IMR-90 (cell line): Measurements from ENCODE around the gene AMIGO2. TPM values are rescaled to one million over a fixed set of nuclear protein-coding genes. Genes with fewer than 3 reads are reported as not detected.
"Not testable (repeated sequence)": the region's sequence is repeated elsewhere in the genome, so short reads cannot be mapped to it uniquely, and the experiment has no call there.

ENCODE experiments used
- ATAC-seq: fragments of 200-7000 bp; cut with Tn5 transposase; 2 replicates; pipeline ENCODE4 v1.9.1; 2020; ENCODE audit warnings: low read depth, mild to moderate bottlenecking, moderate library complexity
- BruUV-seq: library from RNA; stranded (reverse); fragments of 400-500 nt; replicated peaks from 2 replicates; lab custom pipeline; 2021; lab: Mats Ljungman, UMichigan
- CTCF ChIA-PET: fragments of 300-600 bp; formaldehyde crosslinking; extraction: SDS; loops from one replicate; lab custom pipeline; 2021; ENCODE audit warnings: antibody characterized with exemption; lab: Yijun Ruan, JAX
- POLR2A ChIA-PET: fragments of 300-600 bp; sonication (Branson Sonifier 250); formaldehyde crosslinking; loops from one replicate; lab custom pipeline; 2022; ENCODE audit warnings: antibody characterized with exemption; ENCODE audit not compliant: unreplicated experiment; lab: Charles Lee
- DNase-seq: peaks from one replicate; pipeline ENCODE4 v3.0.0; 2013
- H2AFZ ChIP-seq: replicated peaks from 2 replicates; pipeline ENCODE3; 2013; ENCODE audit warnings: low read length, mild to moderate bottlenecking; ENCODE audit not compliant: poor library complexity
- H2AK5ac ChIP-seq: 2 replicates; pipeline ENCODE4 v1.6.1; 2013; ENCODE audit warnings: low read depth, low read length, inconsistent platforms
- H2AK9ac ChIP-seq: replicated peaks from 2 replicates; pipeline ENCODE3; 2013; ENCODE audit warnings: mild to moderate bottlenecking, low read depth, low read length, moderate library complexity; ENCODE audit not compliant: poor library complexity
- H2BK120ac ChIP-seq: 2 replicates; pipeline ENCODE4 v1.6.1; 2013; ENCODE audit warnings: low read depth, low read length, inconsistent platforms
- H2BK15ac ChIP-seq: 3 replicates; pipeline ENCODE4 v1.6.1; 2013; ENCODE audit warnings: low read depth, low read length, inconsistent platforms
- H2BK20ac ChIP-seq: 2 replicates; pipeline ENCODE4 v1.6.1; 2013; ENCODE audit warnings: low read depth, mild to moderate bottlenecking, inconsistent platforms, low read length, moderate library complexity
- H2BK5ac ChIP-seq: 2 replicates; pipeline ENCODE4 v1.6.1; 2013; ENCODE audit warnings: mild to moderate bottlenecking, low read depth, low read length, inconsistent platforms; ENCODE audit not compliant: poor library complexity, severe bottlenecking
- H3K14ac ChIP-seq: replicated peaks from 2 replicates; pipeline ENCODE4 v1.6.1; 2013; ENCODE audit warnings: low read depth, low read length, inconsistent platforms
- H3K18ac ChIP-seq: 2 replicates; pipeline ENCODE4 v1.6.1; 2013; ENCODE audit warnings: low read depth, low read length, control low read depth
- H3K23ac ChIP-seq: 2 replicates; pipeline ENCODE4 v1.6.1; 2013; ENCODE audit warnings: low read depth, low read length, inconsistent platforms
- H3K27ac ChIP-seq: 2 replicates; pipeline ENCODE4 v1.5.1; 2013; ENCODE audit warnings: mild to moderate bottlenecking, control low read depth, low read length; ENCODE audit not compliant: insufficient read depth
- H3K27me3 ChIP-seq: 2 replicates; pipeline ENCODE4 v1.6.1; 2013; ENCODE audit warnings: low read length; ENCODE audit not compliant: control insufficient read depth, insufficient read depth
- H3K36me3 ChIP-seq: 2 replicates; pipeline ENCODE4 v1.6.1; 2013; ENCODE audit warnings: low read length, mixed read lengths; ENCODE audit not compliant: control insufficient read depth, insufficient read depth
- H3K4ac ChIP-seq: 2 replicates; pipeline ENCODE4 v1.6.1; 2013; ENCODE audit warnings: low read depth, low read length, inconsistent platforms
- H3K4me1 ChIP-seq: 2 replicates; pipeline ENCODE4 v1.6.1; 2013; ENCODE audit warnings: low read length, mixed read lengths; ENCODE audit not compliant: control insufficient read depth, insufficient read depth
- H3K4me2 ChIP-seq: 2 replicates; pipeline ENCODE4 v1.6.1; 2013; ENCODE audit warnings: low read depth, mild to moderate bottlenecking, control low read depth, low read length, moderate library complexity
- H3K4me3 ChIP-seq: 2 replicates; pipeline ENCODE4 v1.5.1; 2013; ENCODE audit warnings: low read depth, mild to moderate bottlenecking, control low read depth, low read length, moderate library complexity; ENCODE audit not compliant: insufficient read depth
- H3K56ac ChIP-seq: 2 replicates; pipeline ENCODE4 v1.6.1; 2013; ENCODE audit warnings: low read length, inconsistent platforms; ENCODE audit not compliant: insufficient read depth; ENCODE audit errors: extremely low read depth
- H3K79me1 ChIP-seq, 2 experiments: 2 replicates each; pipeline ENCODE4 v1.6.1; 2013; ENCODE audit warnings: low read length in 2 of 2, inconsistent platforms in 1 of 2, low read depth in 1 of 2
- H3K9ac ChIP-seq: 2 replicates; pipeline ENCODE4 v1.6.1; 2013; ENCODE audit warnings: low read depth, low read length, control low read depth
- H3K9me1 ChIP-seq: 2 replicates; pipeline ENCODE4 v1.6.1; 2013; ENCODE audit warnings: low read length, inconsistent platforms; ENCODE audit not compliant: insufficient read depth
- H3K9me3 ChIP-seq: 2 replicates; pipeline ENCODE4 v1.6.1; 2013; ENCODE audit warnings: low read length; ENCODE audit not compliant: control insufficient read depth, insufficient read depth
- H4K20me1 ChIP-seq: 2 replicates; pipeline ENCODE4 v1.6.1; 2013; ENCODE audit warnings: low read length, inconsistent platforms; ENCODE audit not compliant: insufficient read depth
- H4K5ac ChIP-seq: 2 replicates; pipeline ENCODE4 v1.6.1; 2013; ENCODE audit warnings: mild to moderate bottlenecking, low read depth, low read length, control low read depth
- H4K8ac ChIP-seq, 2 experiments: 2 replicates each; pipeline ENCODE4 v1.6.1; 2013; ENCODE audit warnings: low read depth in 2 of 2, low read length in 2 of 2, control low read depth in 1 of 2, inconsistent platforms in 1 of 2
- H4K91ac ChIP-seq: 2 replicates; pipeline ENCODE4 v1.6.1; 2013; ENCODE audit warnings: low read depth, low read length, inconsistent platforms; ENCODE audit not compliant: insufficient read depth
- CHD1 ChIP-seq: IDR thresholded peaks from 2 replicates; pipeline ENCODE4 v1.6.1; 2012; ENCODE audit warnings: low read depth, low read length, improper control_type of control experiment
- MAFK ChIP-seq: IDR thresholded peaks from 2 replicates; pipeline ENCODE4 v1.6.1; 2012; ENCODE audit warnings: low read depth, low read length, improper control_type of control experiment
- POLR2A ChIP-seq: IDR thresholded peaks from 2 replicates; pipeline ENCODE4 v1.6.1; 2012; ENCODE audit warnings: mild to moderate bottlenecking, low read depth, low read length
- RFX5 ChIP-seq: IDR thresholded peaks from 2 replicates; pipeline ENCODE4 v1.8.0; 2012; ENCODE audit warnings: low read depth, mild to moderate bottlenecking, low read length, moderate library complexity
- SMC3 ChIP-seq: fragments of 150-350 bp; IDR thresholded peaks from 2 replicates; pipeline ENCODE4 v1.6.1; 2016; ENCODE audit warnings: low read depth, mild to moderate bottlenecking, antibody characterized with exemption, low read length, moderate library complexity
- WGBS, 2 experiments: methylation state at CpG; one replicate each; pipeline versions ENCODE4 v1.1.5 to v1.1.7; 2013; ENCODE audit warnings: missing lambda C conversion rate in 2 of 2; ENCODE audit not compliant: insufficient read length in 1 of 2; ENCODE audit errors: extremely low coverage in 2 of 2; 5-methylcytosine and 5-hydroxymethylcytosine counted together
- dilution Hi-C: fragments of 300-500 bp; cut with HindIII; formaldehyde crosslinking; loops from one replicate; pipeline ENCODE4 v1.14.3; 2018; ENCODE audit warnings: low sequenced_read_pairs; ENCODE audit not compliant: unreplicated experiment
- in situ Hi-C: fragments of 300-500 bp; cut with MboI; formaldehyde crosslinking; loops from 3 replicates; pipeline ENCODE4 v1.14.3; 2019; ENCODE audit warnings: low sequenced_read_pairs, inconsistent platforms, mixed read lengths
- intact Hi-C: fragments of 100-400 bp; cut with micrococcal nuclease; formaldehyde crosslinking; loops from 2 replicates; pipeline ENCODE4 v1.10.0; 2022
- polyA plus RNA-seq, 3 experiments: library from polyadenylated mRNA; depleted of rRNA; stranded (reverse); fragments of >200 nt; gene quantifications; 2 replicates each; pipeline ENCODE4 v1.2.3, GENCODE V29; 2012; ENCODE audit warnings: low replicate concordance in 1 of 3
- total RNA-seq: library from RNA; depleted of rRNA; stranded (reverse); fragments of >200 nt; gene quantifications from 2 replicates; pipeline ENCODE4 v1.2.3, GENCODE V29; 2012

The AMIGO2 gene
- total and polyA plus RNA-seq, 2 of the 4 experiments (the other 2 are of a cell fraction) = 20.1 to 32.6 TPM

DNA sequence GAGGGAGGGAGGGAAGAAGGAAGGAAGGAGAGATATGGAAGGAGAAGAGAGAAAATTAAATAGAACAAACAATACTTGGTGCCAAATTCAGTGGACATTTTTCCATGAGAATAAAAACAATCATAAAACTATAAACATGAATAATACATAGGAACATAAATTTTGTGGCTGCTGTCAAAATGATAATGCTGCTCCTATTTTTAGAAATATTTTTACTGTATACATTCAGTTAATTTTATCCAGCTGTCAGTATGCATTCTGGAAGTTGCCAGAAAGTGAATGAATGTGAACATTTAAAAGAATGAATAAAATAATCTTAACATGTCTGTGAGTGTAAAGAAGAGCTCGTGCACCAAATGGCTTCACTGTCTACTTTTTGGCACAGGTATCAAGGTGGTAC is 14.2 kb downstream of the AMIGO2 start:
- Histone ChIP-seq H3K23ac (no peak overlapping the region), H3K9me3 (no peaks in the 10 kb centered on the region), H2AK5ac (no peak overlapping the region), H4K8ac (no peak overlapping the region), H3K9ac (no peak overlapping the region), H3K27ac (no peak overlapping the region), H4K20me1 (no peaks in the 10 kb centered on the region), H2AK9ac (no peak overlapping the region), H3K27me3 (no peaks in the 10 kb centered on the region), H3K36me3 (no peaks in the 10 kb centered on the region), H2BK5ac (no peak overlapping the region), H3K79me1 (no peaks in the 10 kb centered on the region), H3K4me2 (no peak overlapping the region), H4K5ac (no peak overlapping the region), H4K91ac (no peak overlapping the region), H2BK20ac (no peak overlapping the region), H3K4ac (no peak overlapping the region), H3K14ac (no peak overlapping the region), H3K9me1 (no peaks in the 10 kb centered on the region), H3K18ac (no peak overlapping the region), H3K4me1 (no peaks in the 10 kb centered on the region), H2BK120ac (no peak overlapping the region), H2BK15ac (no peak overlapping the region), H3K4me3 (no peak overlapping the region), H2AFZ (no peak overlapping the region), H3K56ac (no peak overlapping the region)
- CTCF ChIA-PET = no interaction called here
- in situ Hi-C loops = no loop called here
- intact Hi-C loops = no loop called here
- POLR2A ChIA-PET = no interaction called here
- no CpG with 5 or more reads among the region's 1 CpG for WGBS, 2 experiments
- no TSS peak for BruUV-seq
- DNase-seq = no peak
- no peak for TF ChIP-seq POLR2A
- no peak for TF ChIP-seq RFX5
- no peak for TF ChIP-seq MAFK
- no peak for TF ChIP-seq SMC3
- no peak for TF ChIP-seq CHD1
- dilution Hi-C loops = no loop called here
- ATAC-seq = no peak

DNA sequence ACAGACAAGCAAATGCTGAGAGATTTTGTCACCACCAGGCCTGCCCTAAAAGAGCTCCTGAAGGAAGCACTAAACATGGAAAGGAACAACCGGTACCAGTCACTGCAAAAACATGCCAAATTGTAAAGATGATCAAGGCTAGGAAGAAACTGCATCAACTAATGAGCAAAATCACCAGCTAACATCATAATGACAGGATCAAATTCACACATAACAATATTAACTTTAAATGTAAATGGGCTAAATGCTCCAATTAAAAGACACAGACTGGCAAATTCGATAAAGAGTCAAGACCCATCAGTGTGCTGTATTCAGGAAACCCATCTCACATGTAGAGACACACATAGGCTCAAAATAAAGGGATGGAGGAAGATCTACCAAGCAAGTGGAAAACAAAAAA is 21.1 kb downstream of the AMIGO2 start:
- not testable (repeated sequence) for H3K4me3 ChIP-seq

More for the DNA sequence above, 21.1 kb downstream of the AMIGO2 start:
- BruUV-seq, H2BK15ac ChIP-seq, H2AK5ac ChIP-seq, DNase-seq, H3K23ac ChIP-seq, H2AK9ac ChIP-seq, H3K56ac ChIP-seq, H3K36me3 ChIP-seq, intact Hi-C loops, H3K9me1 ChIP-seq, H2BK20ac ChIP-seq, H2BK5ac ChIP-seq, H2BK120ac ChIP-seq, H3K27me3 ChIP-seq, POLR2A ChIA-PET, in situ Hi-C loops, H2AFZ ChIP-seq, H3K14ac ChIP-seq, dilution Hi-C loops, H4K8ac ChIP-seq, H3K4me2 ChIP-seq, H3K18ac ChIP-seq, CTCF ChIA-PET, ATAC-seq, H3K4me1 ChIP-seq, H3K27ac ChIP-seq, H3K79me1 ChIP-seq, H4K20me1 ChIP-seq, H3K4ac ChIP-seq, H3K9me3 ChIP-seq, H4K5ac ChIP-seq, H4K91ac ChIP-seq, H3K9ac ChIP-seq: not testable (repeated sequence)
- WGBS, 2 experiments = no CpG with 5 or more reads among the region's 2 CpGs
